SK-N-SH treated with all-trans-retinoic acid at 6 μM for 48 hours (cell line): ENCODE measurements around the gene MGMT.

Source experiments
- ARNTL ChIP-seq: fragments of 450-650 bp; formaldehyde crosslinking; IDR thresholded peaks from 2 replicates; pipeline ENCODE4 v1.5.0; 2020; ENCODE audit warnings: low read depth, mild to moderate bottlenecking, moderate library complexity, borderline replicate concordance
- BACH2 ChIP-seq: fragments of 250-450 bp; sonication (Bioruptor Pico); IDR thresholded peaks from 2 replicates; pipeline ENCODE4 v1.9.0; 2021; ENCODE audit warnings: mild to moderate bottlenecking, borderline replicate concordance
- CREB5 ChIP-seq: fragments of 250-450 bp; sonication (Bioruptor Pico); IDR thresholded peaks from 2 replicates; pipeline ENCODE4 v1.5.1; 2020; ENCODE audit warnings: low read depth, mild to moderate bottlenecking, moderate library complexity
- CSDC2 ChIP-seq: fragments of 250-450 bp; sonication (Bioruptor Pico); IDR thresholded peaks from 2 replicates; pipeline ENCODE4 v1.5.0; 2020; ENCODE audit warnings: mild to moderate bottlenecking, moderate library complexity
- RARB ChIP-seq: fragments of 250-450 bp; sonication (Bioruptor Pico); IDR thresholded peaks from 2 replicates; pipeline ENCODE4 v1.8.0; 2021; ENCODE audit warnings: mild to moderate bottlenecking, moderate library complexity
- TOX ChIP-seq: fragments of 250-450 bp; sonication (Bioruptor Pico); IDR thresholded peaks from 2 replicates; pipeline ENCODE4 v1.8.0; 2021; ENCODE audit warnings: mild to moderate bottlenecking, moderate library complexity, borderline replicate concordance
- ZFP3 ChIP-seq: fragments of 250-450 bp; sonication (Bioruptor Pico); IDR thresholded peaks from 2 replicates; pipeline ENCODE4 v1.5.0; 2020; ENCODE audit warnings: mild to moderate bottlenecking, moderate library complexity
- ZNF565 ChIP-seq: fragments of 450-650 bp; formaldehyde crosslinking; conservative IDR thresholded peaks from 2 replicates; pipeline ENCODE4 v1.5.0; 2020; ENCODE audit warnings: low read depth, mild to moderate bottlenecking, moderate library complexity
- ZNF70 ChIP-seq: fragments of 450-650 bp; formaldehyde crosslinking; IDR thresholded peaks from 2 replicates; pipeline ENCODE4 v1.5.0; 2020; ENCODE audit warnings: mild to moderate bottlenecking, moderate library complexity
- TF ChIP-seq, protein P1 (sequence below): fragments of 250-450 bp; sonication (Bioruptor Pico); IDR thresholded peaks from 2 replicates; pipeline ENCODE4 v1.8.0; 2020; ENCODE audit warnings: mild to moderate bottlenecking, moderate library complexity, borderline replicate concordance

GRCh38 chr10:129560361-129560760 is 93.3 kb downstream of the MGMT start:
- TF ChIP-seq, protein P1, sequence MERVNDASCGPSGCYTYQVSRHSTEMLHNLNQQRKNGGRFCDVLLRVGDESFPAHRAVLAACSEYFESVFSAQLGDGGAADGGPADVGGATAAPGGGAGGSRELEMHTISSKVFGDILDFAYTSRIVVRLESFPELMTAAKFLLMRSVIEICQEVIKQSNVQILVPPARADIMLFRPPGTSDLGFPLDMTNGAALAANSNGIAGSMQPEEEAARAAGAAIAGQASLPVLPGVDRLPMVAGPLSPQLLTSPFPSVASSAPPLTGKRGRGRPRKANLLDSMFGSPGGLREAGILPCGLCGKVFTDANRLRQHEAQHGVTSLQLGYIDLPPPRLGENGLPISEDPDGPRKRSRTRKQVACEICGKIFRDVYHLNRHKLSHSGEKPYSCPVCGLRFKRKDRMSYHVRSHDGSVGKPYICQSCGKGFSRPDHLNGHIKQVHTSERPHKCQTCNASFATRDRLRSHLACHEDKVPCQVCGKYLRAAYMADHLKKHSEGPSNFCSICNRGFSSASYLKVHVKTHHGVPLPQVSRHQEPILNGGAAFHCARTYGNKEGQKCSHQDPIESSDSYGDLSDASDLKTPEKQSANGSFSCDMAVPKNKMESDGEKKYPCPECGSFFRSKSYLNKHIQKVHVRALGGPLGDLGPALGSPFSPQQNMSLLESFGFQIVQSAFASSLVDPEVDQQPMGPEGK (CRISPR knock-in tag), result no peak
- TF ChIP-seq RARB (CRISPR knock-in tag) (no peak), CREB5 (no peak), TOX (no peak), ZFP3 (no peak), ARNTL (CRISPR knock-in tag) (no peak), ZNF70 (CRISPR knock-in tag) (no peak), BACH2 (CRISPR knock-in tag) (no peak), ZNF565 (CRISPR knock-in tag) (no peak), CSDC2 (CRISPR knock-in tag) (no peak)
